GM21619 (cell line): ENCODE data around the gene GSE1.

Experiments
- ATAC-seq: cut with Tn5 transposase; IDR thresholded peaks from one replicate; pipeline ENCODE4 v1.9.1; 2021; ENCODE audit not compliant: unreplicated experiment

GSE1 gene

GRCh38 chr16:85674828-85675227 lies 61.7 kb downstream of the GSE1 start:
- ATAC-seq: peak; percentile 51

GRCh38 chr16:85675251-85675874 lies 62.2 kb downstream of the GSE1 start:
- no peak for ATAC-seq

GRCh38 chr16:85676466-85676865 lies 63.3 kb downstream of the GSE1 start:
- no peak for ATAC-seq

- no peak for ATAC-seq
These were observed 64.4 kb downstream of the GSE1 start for GRCh38 chr16:85677383-85677967.

- no peak for ATAC-seq
These were observed 64.9 kb downstream of the GSE1 start for GRCh38 chr16:85678016-85678415.

GRCh38 chr16:85678821-85679220 lies 65.7 kb downstream of the GSE1 start:
- no peak for ATAC-seq

- no peak for ATAC-seq
These were observed 66.7 kb downstream of the GSE1 start for GRCh38 chr16:85679870-85680269.

- no peak for ATAC-seq
These were observed 67.3 kb downstream of the GSE1 start for GRCh38 chr16:85680352-85680944.

- ATAC-seq: no peak
These were observed 68.1 kb downstream of the GSE1 start for GRCh38 chr16:85681255-85681654.

- no peak for ATAC-seq
These were observed 69.4 kb downstream of the GSE1 start for GRCh38 chr16:85682516-85682915.

GRCh38 chr16:85683363-85683762 lies 70.2 kb downstream of the GSE1 start:
- ATAC-seq: no peak

GRCh38 chr16:85685251-85685650 lies 72.1 kb downstream of the GSE1 start:
- no peak for ATAC-seq

GRCh38 chr16:85686912-85687591 lies 73.9 kb downstream of the GSE1 start:
- ATAC-seq: no peak

GRCh38 chr16:85687651-85688471 lies 74.7 kb downstream of the GSE1 start:
- no peak for ATAC-seq

GRCh38 chr16:85688586-85689284 lies 75.6 kb downstream of the GSE1 start, which contains the start of gene GINS2:
GINS2 (minus strand) TSS chr16:85688954; CDS start chr16:85688898, 56 bp downstream.
- peak; percentile 86 for ATAC-seq

- no peak for ATAC-seq
These were observed 76.3 kb downstream of the GSE1 start for GRCh38 chr16:85689285-85689949.

GRCh38 chr16:85689950-85690320 lies 76.8 kb downstream of the GSE1 start:
- no peak for ATAC-seq

- ATAC-seq: no peak
These were observed 77.4 kb downstream of the GSE1 start for GRCh38 chr16:85690469-85691064.
